IgD-negative memory B cell (primary cell): Measurements from ENCODE around the gene TECPR2. TPM values are rescaled to one million over a fixed set of nuclear protein-coding genes. Genes with fewer than 3 reads are reported as not detected.

Experiments
- H3K27ac Mint-ChIP-seq, 3 donors: one replicate each; pipeline ENCODE4 v1.8.0; 2020 to 2022; ENCODE audit warnings: mild to moderate bottlenecking in 3 of 3, mixed read lengths in 3 of 3, moderate library complexity in 1 of 3
- H3K27me3 Mint-ChIP-seq: one replicate; pipeline ENCODE4 v1.8.0; 2021; ENCODE audit warnings: mixed read lengths
- H3K36me3 Mint-ChIP-seq: one replicate; pipeline ENCODE4 v1.8.0; 2020; ENCODE audit warnings: mild to moderate bottlenecking, mixed read lengths
- H3K4me1 Mint-ChIP-seq, 3 donors: one replicate each; pipeline ENCODE4 v1.8.0; 2020 to 2022; ENCODE audit warnings: mixed read lengths in 3 of 3, mild to moderate bottlenecking in 1 of 3
- H3K4me3 Mint-ChIP-seq, 4 donors: one replicate each; pipeline ENCODE4 v1.8.0; 2020 to 2022; ENCODE audit warnings: mild to moderate bottlenecking in 4 of 4, mixed read lengths in 4 of 4, moderate library complexity in 3 of 4
- H3K9me3 Mint-ChIP-seq, 3 donors: one replicate each; pipeline ENCODE4 v1.8.0; 2020 to 2021; ENCODE audit warnings: mixed read lengths in 3 of 3, mild to moderate bottlenecking in 1 of 3
- polyA plus RNA-seq: library from polyadenylated mRNA; unstranded; fragments of 300-500 nt; fragmentation: Illumina TruSeq; gene quantifications from one replicate; pipeline ENCODE4 v1.2.3, GENCODE V29; 2021

TECPR2 gene
- 3.2 TPM for polyA plus RNA-seq

- peak within 1 kb of the TSS in 2 of 3 donors; percentile 95 for H3K27ac Mint-ChIP-seq
- peaks cover 3% of the 10 kb centered on the region for H3K27me3 Mint-ChIP-seq
- no peaks in the 10 kb centered on the region for H3K9me3 Mint-ChIP-seq
- H3K4me1 Mint-ChIP-seq, result peaks cover 20 to 27% (median 27%) of the 10 kb centered on the region in 3 donors
- peak within 1 kb of the TSS in 2 of 4 donors; percentile 96 to 98 for H3K4me3 Mint-ChIP-seq
- H3K36me3 Mint-ChIP-seq, result peaks cover 5% of the 10 kb centered on the region
These were observed at the start of gene TECPR2, which contains the start of gene CINP for GRCh38 chr14:102362545-102363181. Gene TECPR2, plus strand, starts transcription at chr14:102362941. Its CDS starts 13,781 bp downstream, at chr14:102376722. Gene CINP, minus strand, starts transcription at chr14:102362890. Its CDS starts 39 bp downstream, at chr14:102362851.

DNA sequence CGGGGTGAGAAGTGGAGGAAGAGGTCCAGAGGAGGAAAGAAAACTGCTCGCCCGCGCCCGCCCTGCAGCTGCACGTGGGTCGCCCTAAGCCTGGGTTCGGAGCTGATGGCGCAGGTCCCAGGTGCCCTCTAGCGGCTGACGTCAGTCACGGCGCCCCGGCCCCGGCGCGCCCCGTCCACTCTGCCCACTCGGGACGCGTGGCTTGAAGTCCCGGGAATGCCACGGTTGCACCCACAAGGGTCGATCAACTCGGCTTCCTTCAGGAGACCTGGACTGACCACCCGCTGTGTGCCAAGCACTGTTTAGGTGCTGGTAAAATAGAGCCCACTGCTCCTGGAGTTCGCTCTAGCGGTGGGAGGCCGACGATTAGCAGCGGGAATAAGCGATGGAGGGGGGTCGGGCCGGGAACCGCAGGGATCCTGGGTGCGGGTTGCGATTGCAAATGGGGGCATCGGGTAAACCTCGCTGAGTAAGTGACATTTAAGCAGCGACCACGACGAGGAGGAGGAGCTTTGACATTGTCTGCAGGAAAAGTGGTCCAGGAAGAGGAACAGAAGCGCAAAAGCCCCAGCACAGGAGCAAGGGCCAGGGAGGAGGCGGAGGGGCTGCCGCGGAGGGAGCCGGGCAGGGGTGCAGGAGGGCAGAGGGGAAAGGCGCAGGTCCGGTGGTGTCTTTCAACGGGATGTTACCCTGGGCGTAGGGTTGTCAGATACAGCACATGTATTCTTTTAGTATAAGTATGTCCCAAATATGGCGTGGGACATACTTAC, 48.3 kb upstream of the TECPR2 start:
- Mint-ChIP-seq H3K27ac (peak overlapping the region; percentile 64 to 100 (median 71)), H3K4me3 (peak overlapping the region; percentile 88 to 99 (median 96)), H3K27me3 (peaks cover 1% of the 10 kb centered on the region), H3K9me3 (peaks cover 0 to 2% (median 0%) of the 10 kb centered on the region in 3 donors), H3K4me1 (peaks cover 30 to 39% (median 33%) of the 10 kb centered on the region in 3 donors), H3K36me3 (no peaks in the 10 kb centered on the region)

DNA sequence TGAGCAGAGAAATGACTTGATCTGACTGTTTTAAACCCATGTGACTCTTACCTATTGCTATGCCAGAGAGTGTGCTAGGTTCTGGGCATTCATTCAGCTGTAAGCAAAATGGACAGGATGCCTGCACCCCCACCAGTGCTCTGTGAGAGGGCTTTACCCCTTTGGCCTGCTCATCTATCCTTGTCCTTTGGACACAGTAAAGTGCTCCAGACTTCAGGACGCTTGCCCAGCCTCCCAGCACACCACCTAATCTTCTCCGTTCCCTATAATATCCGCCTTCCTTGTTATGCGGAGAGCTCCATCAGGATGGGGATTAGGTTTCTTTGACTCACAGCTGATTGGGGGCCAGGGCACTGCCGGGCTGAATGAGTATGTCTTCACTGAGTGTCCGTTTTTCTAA, 47.6 kb upstream of the TECPR2 start:
- peaks cover 31 to 42% (median 33%) of the 10 kb centered on the region in 3 donors for H3K4me1 Mint-ChIP-seq
- H3K27me3 Mint-ChIP-seq, result peaks cover 1% of the 10 kb centered on the region
- peak overlapping the region; percentile 66 to 99 (median 92) for H3K4me3 Mint-ChIP-seq
- peaks cover 0 to 2% (median 0%) of the 10 kb centered on the region in 3 donors for H3K9me3 Mint-ChIP-seq
- peak overlapping the region in 2 of 3 donors; percentile 64 to 100 for H3K27ac Mint-ChIP-seq
- H3K36me3 Mint-ChIP-seq, result no peaks in the 10 kb centered on the region

GRCh38 chr14:102316338-102316742, 46.4 kb upstream of the TECPR2 start:
- Mint-ChIP-seq H3K36me3 (no peaks in the 10 kb centered on the region), H3K27ac (peak overlapping the region; percentile 99 to 100 (median 100)), H3K9me3 (peaks cover 0 to 2% (median 0%) of the 10 kb centered on the region in 3 donors), H3K4me3 (peak overlapping the region; percentile 95 to 99 (median 98)), H3K27me3 (peaks cover 1% of the 10 kb centered on the region), H3K4me1 (peaks cover 35 to 43% (median 37%) of the 10 kb centered on the region in 3 donors)

DNA sequence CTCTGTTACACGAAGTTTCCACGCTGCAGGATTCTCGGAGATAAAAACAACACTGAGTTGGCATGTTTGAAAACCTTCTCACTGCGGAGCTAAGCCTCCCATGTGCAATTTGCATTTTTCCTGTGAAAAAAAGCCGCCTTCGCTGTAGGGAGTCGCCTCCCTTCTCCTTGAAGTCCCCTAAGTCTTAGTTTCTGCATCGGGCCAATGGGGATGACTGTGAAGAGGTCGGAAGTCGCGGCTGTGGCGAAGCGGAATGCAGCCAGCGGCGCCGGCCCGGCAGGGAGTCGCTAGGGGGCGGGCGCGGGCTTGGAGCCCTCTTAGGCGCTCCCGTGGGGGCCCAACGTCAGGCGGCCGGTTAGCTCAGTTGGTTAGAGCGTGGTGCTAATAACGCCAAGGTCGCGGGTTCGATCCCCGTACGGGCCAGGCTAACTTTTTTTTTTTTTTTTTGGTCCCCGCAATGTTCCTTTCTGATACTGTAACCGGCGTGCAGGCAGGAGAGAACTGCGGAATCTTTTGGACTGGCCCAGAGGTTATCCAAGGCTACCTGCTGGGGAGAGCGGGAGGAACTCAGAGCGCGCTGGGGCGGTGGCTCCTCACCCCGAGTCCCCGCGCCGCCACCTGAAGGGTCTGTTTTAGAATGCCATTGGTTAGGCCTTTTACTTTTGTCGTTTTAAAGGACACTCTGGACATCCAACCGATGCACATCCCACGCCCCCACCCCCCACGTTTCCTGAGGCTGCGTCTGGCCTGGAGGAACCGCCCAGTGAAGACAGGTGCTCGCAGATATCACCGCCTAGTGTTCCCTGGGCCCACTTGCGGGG, 45.8 kb upstream of the TECPR2 start:
- Mint-ChIP-seq H3K27me3 (peaks cover 1% of the 10 kb centered on the region), H3K27ac (peak overlapping the region; percentile 99 to 100 (median 100)), H3K36me3 (no peaks in the 10 kb centered on the region), H3K9me3 (peaks cover 0 to 2% (median 0%) of the 10 kb centered on the region in 3 donors), H3K4me1 (peaks cover 37 to 46% (median 40%) of the 10 kb centered on the region in 3 donors), H3K4me3 (peak overlapping the region; percentile 95 to 99 (median 98))

- Mint-ChIP-seq H3K27ac (peak overlapping the region; percentile 95 to 100 (median 99)), H3K9me3 (peaks cover 0 to 2% (median 0%) of the 10 kb centered on the region in 3 donors), H3K4me1 (peaks cover 40 to 46% (median 40%) of the 10 kb centered on the region in 3 donors), H3K36me3 (no peaks in the 10 kb centered on the region), H3K27me3 (peaks cover 1% of the 10 kb centered on the region), H3K4me3 (peak overlapping the region; percentile 95 to 99 (median 98))
These were observed 45.0 kb upstream of the TECPR2 start for GRCh38 chr14:102317564-102318248.

- peaks cover 1% of the 10 kb centered on the region for H3K27me3 Mint-ChIP-seq
- peak overlapping the region; percentile 98 to 100 (median 99) for H3K27ac Mint-ChIP-seq
- peaks cover 42 to 57% (median 42%) of the 10 kb centered on the region in 3 donors for H3K4me1 Mint-ChIP-seq
- no peaks in the 10 kb centered on the region for H3K36me3 Mint-ChIP-seq
- peaks cover 0 to 2% (median 0%) of the 10 kb centered on the region in 3 donors for H3K9me3 Mint-ChIP-seq
- peak overlapping the region; percentile 95 to 99 (median 98) for H3K4me3 Mint-ChIP-seq
These were observed 43.9 kb upstream of the TECPR2 start for GRCh38 chr14:102318781-102319276.

- H3K27me3 Mint-ChIP-seq, result peaks cover 1% of the 10 kb centered on the region
- peaks cover 37 to 53% (median 37%) of the 10 kb centered on the region in 3 donors for H3K4me1 Mint-ChIP-seq
- no peaks in the 10 kb centered on the region for H3K36me3 Mint-ChIP-seq
- peaks cover 0 to 2% (median 0%) of the 10 kb centered on the region in 3 donors for H3K9me3 Mint-ChIP-seq
- H3K4me3 Mint-ChIP-seq, result peak within 1 kb of the TSS; percentile 95 to 99 (median 98)
- peak within 1 kb of the TSS; percentile 98 to 100 (median 99) for H3K27ac Mint-ChIP-seq
These were observed 43.2 kb upstream of the TECPR2 start, which contains the start of gene ZNF839 for GRCh38 chr14:102319351-102320032. Gene ZNF839, plus strand, starts transcription at chr14:102319746. Its CDS starts 20 bp downstream, at chr14:102319766.

GRCh38 chr14:102320033-102320660, 42.6 kb upstream of the TECPR2 start:
- Mint-ChIP-seq H3K4me1 (peaks cover 31 to 46% (median 33%) of the 10 kb centered on the region in 3 donors), H3K9me3 (peaks cover 0 to 2% (median 0%) of the 10 kb centered on the region in 3 donors), H3K27me3 (no peaks in the 10 kb centered on the region), H3K27ac (peak overlapping the region; percentile 92 to 100 (median 96)), H3K36me3 (no peaks in the 10 kb centered on the region), H3K4me3 (peak overlapping the region; percentile 86 to 99 (median 94))

GRCh38 chr14:102320671-102321455, 41.9 kb upstream of the TECPR2 start:
- H3K36me3 Mint-ChIP-seq, result no peaks in the 10 kb centered on the region
- H3K27me3 Mint-ChIP-seq, result no peaks in the 10 kb centered on the region
- H3K27ac Mint-ChIP-seq, result peak overlapping the region in 2 of 3 donors; percentile 96 to 100
- H3K4me3 Mint-ChIP-seq, result peak overlapping the region; percentile 86 to 99 (median 94)
- H3K9me3 Mint-ChIP-seq, result peaks cover 0 to 2% (median 0%) of the 10 kb centered on the region in 3 donors
- H3K4me1 Mint-ChIP-seq, result peaks cover 31 to 46% (median 33%) of the 10 kb centered on the region in 3 donors

- Mint-ChIP-seq H3K27ac (peak overlapping the region; percentile 57 to 100 (median 71)), H3K4me1 (peaks cover 29 to 41% (median 30%) of the 10 kb centered on the region in 3 donors), H3K4me3 (peak overlapping the region in 2 of 4 donors; percentile 25 to 99), H3K36me3 (no peaks in the 10 kb centered on the region), H3K9me3 (peaks cover 0 to 2% (median 0%) of the 10 kb centered on the region in 3 donors), H3K27me3 (no peaks in the 10 kb centered on the region)
These were observed 41.0 kb upstream of the TECPR2 start for GRCh38 chr14:102321456-102322422.
